DOHH2 (cell line): Measurements from ENCODE around the gene NUP210L.

Experiments used
- CTCF ChIP-seq: fragments of 200-600 bp; sonication (generic); IDR thresholded peaks from one replicate; pipeline ENCODE4 v1.5.1; 2014; ENCODE audit warnings: antibody characterized with exemption, mild to moderate bottlenecking, low read depth, low read length; ENCODE audit not compliant: poor library complexity, severe bottlenecking
- EZH2phosphoT487 ChIP-seq: fragments of 200-600 bp; sonication (generic); IDR thresholded peaks from 2 replicates; pipeline ENCODE4 v1.6.1; 2017; ENCODE audit warnings: borderline replicate concordance, mild to moderate bottlenecking, antibody characterized with exemption, low read length, moderate library complexity, mixed read lengths

- no peak for TF ChIP-seq CTCF
- TF ChIP-seq EZH2phosphoT487 = no peak
These were observed 67.3 kb downstream of the NUP210L start for GRCh38 chr1:154087574-154087973.
